HepG2 (cell line): ENCODE data around the gene UNG. TPM values are rescaled to one million over a fixed set of nuclear protein-coding genes. Genes with fewer than 3 reads are reported as not detected.

Experiments
- CEBPB ChIP-seq: IDR thresholded peaks from 2 replicates; pipeline ENCODE4 v1.6.1; 2011; ENCODE audit warnings: low read depth, low read length, improper control_type of control experiment, borderline replicate concordance
- CREM ChIP-seq, 2 experiments: sonication (generic) in 1 of 2; formaldehyde crosslinking in 1 of 2; IDR thresholded peaks; 2 replicates each; pipeline versions ENCODE4 v1.4.0 to v1.6.1; 2016 to 2020; ENCODE audit warnings: antibody characterized with exemption in 1 of 2, mild to moderate bottlenecking in 1 of 2, missing genetic modification reagents in 1 of 2
- DR1 ChIP-seq: sonication (generic); formaldehyde crosslinking; IDR thresholded peaks from 2 replicates; pipeline ENCODE4 v1.8.0; 2021; ENCODE audit warnings: mild to moderate bottlenecking, missing genetic modification reagents, inconsistent platforms
- MTA1 ChIP-seq: sonication (generic); formaldehyde crosslinking; IDR thresholded peaks from 2 replicates; pipeline ENCODE4 v1.4.0; 2020; ENCODE audit warnings: missing genetic modification reagents, mild to moderate bottlenecking, borderline replicate concordance
- PRPF4 ChIP-seq: fragments of 200-400 bp; formaldehyde crosslinking; IDR thresholded peaks from 2 replicates; pipeline ENCODE4 v1.6.1; 2016; ENCODE audit warnings: low read length, low read depth; ENCODE audit not compliant: poor library complexity, severe bottlenecking
- TEAD2 ChIP-seq: sonication (generic); formaldehyde crosslinking; IDR thresholded peaks from 2 replicates; pipeline ENCODE4 v1.9.0; 2021; ENCODE audit warnings: missing genetic modification reagents
- ZC3H13 ChIP-seq: sonication (generic); formaldehyde crosslinking; IDR thresholded peaks from 2 replicates; pipeline ENCODE4 v1.8.1; 2023; ENCODE audit warnings: mild to moderate bottlenecking, missing genetic modification reagents, moderate library complexity
- ZIK1 ChIP-seq: sonication (generic); formaldehyde crosslinking; IDR thresholded peaks from 2 replicates; pipeline ENCODE4 v1.5.0; 2020; ENCODE audit warnings: mild to moderate bottlenecking, low read depth, missing genetic modification reagents, borderline replicate concordance
- ZNF3 ChIP-seq: IDR thresholded peaks from 2 replicates; pipeline ENCODE4 v1.7.0; 2017; ENCODE audit warnings: inconsistent platforms
- ZNF768 ChIP-seq: sonication (generic); formaldehyde crosslinking; IDR thresholded peaks from 2 replicates; pipeline ENCODE4 v1.4.0; 2020; ENCODE audit warnings: missing genetic modification reagents
- ZNF773 ChIP-seq: sonication (generic); formaldehyde crosslinking; IDR thresholded peaks from 2 replicates; pipeline ENCODE4 v1.4.0; 2020; ENCODE audit warnings: missing genetic modification reagents, borderline replicate concordance
- ZSCAN31 ChIP-seq: sonication (generic); formaldehyde crosslinking; IDR thresholded peaks from 2 replicates; pipeline ENCODE4 v1.5.0; 2020; ENCODE audit warnings: low read depth, mild to moderate bottlenecking, missing genetic modification reagents
- polyA plus RNA-seq, 8 experiments: library from polyadenylated mRNA; depleted of rRNA in 3 of 8; stranded (reverse) in 7 of 8; unstranded in 1 of 8; fragments of >200 nt; fragmentation: Illumina TruSeq in 4 of 8; extraction: Trizol in 4 of 8; gene quantifications; 2 replicates each; pipeline versions ENCODE4 v1.2.1 to v1.2.3, GENCODE V29; 2011 to 2016; ENCODE audit warnings: low read depth in 4 of 8, missing spikeins in 1 of 8, mixed read lengths in 1 of 8; ENCODE audit not compliant: insufficient read depth in 1 of 8
- total RNA-seq, 5 experiments: library from RNA; depleted of rRNA; stranded (reverse); fragments of >200 nt; fragmentation: Illumina TruSeq; extraction: Trizol; gene quantifications; 2 replicates each; pipeline ENCODE4 v1.2.3, GENCODE V29; 2016; ENCODE audit warnings: low read depth in 1 of 5
- TF ChIP-seq, protein P1 (sequence below): IDR thresholded peaks from 2 replicates; pipeline ENCODE4 v1.6.1; 2012; ENCODE audit warnings: low read length, improper control_type of control experiment
- TF ChIP-seq, protein P2 (sequence below): sonication (generic); formaldehyde crosslinking; IDR thresholded peaks from 2 replicates; pipeline ENCODE4 v1.4.0; 2020; ENCODE audit warnings: missing genetic modification reagents
- TF ChIP-seq, protein P3 (sequence below): IDR thresholded peaks from 2 replicates; pipeline ENCODE4 v1.6.1; 2016; ENCODE audit warnings: low read depth, missing genetic modification reagents, missing compliant biosample characterization
- TF ChIP-seq, protein P4 (sequence below): sonication (generic); formaldehyde crosslinking; IDR thresholded peaks from 2 replicates; pipeline ENCODE4 v1.4.0; 2020; ENCODE audit warnings: missing genetic modification reagents

UNG gene
- total and polyA plus RNA-seq, 2 of the 13 experiments (the other 11 are each of a cell fraction or from before 2014, with no cell fraction given) = 23.3 to 114 TPM

DNA sequence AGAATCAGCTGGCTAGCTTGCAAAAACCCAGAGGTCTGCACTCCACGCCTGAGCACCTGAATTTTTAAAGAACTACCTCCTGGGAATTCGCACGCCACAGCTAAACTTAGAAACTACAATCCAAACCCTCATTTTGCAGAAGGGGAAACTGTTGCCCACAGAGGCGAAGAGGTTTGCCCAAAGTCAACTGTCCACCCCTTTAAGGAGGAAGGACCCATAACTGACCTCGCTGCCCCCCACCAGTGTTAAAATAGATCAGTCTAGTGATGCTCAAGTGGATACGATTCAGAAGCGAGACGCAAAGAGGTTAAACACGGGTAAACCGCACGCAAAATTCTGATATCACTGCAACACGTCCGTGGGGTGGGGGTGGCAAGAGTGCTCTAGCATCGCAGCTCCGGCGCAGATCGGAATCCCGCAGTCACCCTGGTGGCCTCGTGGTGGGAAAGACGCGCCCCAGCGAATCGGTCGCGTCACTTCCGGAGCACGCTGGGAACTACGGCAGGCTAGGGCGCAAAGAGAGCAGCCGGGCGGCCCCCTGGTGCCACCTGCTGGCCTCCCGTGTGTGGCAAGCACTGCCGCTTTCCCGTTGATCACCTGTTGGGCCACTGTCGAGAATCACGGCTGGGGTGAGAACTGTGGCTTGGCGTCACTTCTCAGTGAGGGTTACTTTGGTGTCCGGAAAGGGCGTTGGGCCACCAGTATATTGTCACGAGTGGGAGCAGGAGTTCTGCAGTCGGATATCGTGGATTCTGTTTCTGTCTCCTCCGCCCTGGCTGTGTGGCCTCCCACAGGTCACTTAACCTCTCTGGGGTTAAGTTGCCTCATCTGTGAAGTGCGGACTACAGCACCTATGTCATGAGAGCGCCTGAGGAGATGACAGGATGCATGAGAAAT is 4.1 kb upstream of the UNG start, which contains the start of gene ALKBH2 (continued):
- TF ChIP-seq CREM (IDR thresholded peaks at IDR 0.05) (peak; percentile 93), CREM (CRISPR knock-in tag; IDR thresholded peaks at IDR 0.05) (peak; percentile 52; the same call in 1 of the 2 replicates), CEBPB (no peak), TEAD2 (CRISPR knock-in tag) (peak; percentile 86; the same call in 1 of the 2 replicates), ZC3H13 (CRISPR knock-in tag) (peak; percentile 93), PRPF4 (no peak), ZNF768 (CRISPR knock-in tag) (peak; percentile 99), MTA1 (CRISPR knock-in tag) (peak; percentile 73; the same call in 1 of the 2 replicates), ZNF3 (CRISPR knock-in tag) (no peak), ZSCAN31 (CRISPR knock-in tag) (peak; percentile 89), ZIK1 (CRISPR knock-in tag) (peak; percentile 94), DR1 (CRISPR knock-in tag) (0 out of 2 replicates have a peak, but pooled peaks have one; percentile 38), ZNF773 (CRISPR knock-in tag) (peak; percentile 27; the same call in 1 of the 2 replicates)
- TF ChIP-seq, protein P1, sequence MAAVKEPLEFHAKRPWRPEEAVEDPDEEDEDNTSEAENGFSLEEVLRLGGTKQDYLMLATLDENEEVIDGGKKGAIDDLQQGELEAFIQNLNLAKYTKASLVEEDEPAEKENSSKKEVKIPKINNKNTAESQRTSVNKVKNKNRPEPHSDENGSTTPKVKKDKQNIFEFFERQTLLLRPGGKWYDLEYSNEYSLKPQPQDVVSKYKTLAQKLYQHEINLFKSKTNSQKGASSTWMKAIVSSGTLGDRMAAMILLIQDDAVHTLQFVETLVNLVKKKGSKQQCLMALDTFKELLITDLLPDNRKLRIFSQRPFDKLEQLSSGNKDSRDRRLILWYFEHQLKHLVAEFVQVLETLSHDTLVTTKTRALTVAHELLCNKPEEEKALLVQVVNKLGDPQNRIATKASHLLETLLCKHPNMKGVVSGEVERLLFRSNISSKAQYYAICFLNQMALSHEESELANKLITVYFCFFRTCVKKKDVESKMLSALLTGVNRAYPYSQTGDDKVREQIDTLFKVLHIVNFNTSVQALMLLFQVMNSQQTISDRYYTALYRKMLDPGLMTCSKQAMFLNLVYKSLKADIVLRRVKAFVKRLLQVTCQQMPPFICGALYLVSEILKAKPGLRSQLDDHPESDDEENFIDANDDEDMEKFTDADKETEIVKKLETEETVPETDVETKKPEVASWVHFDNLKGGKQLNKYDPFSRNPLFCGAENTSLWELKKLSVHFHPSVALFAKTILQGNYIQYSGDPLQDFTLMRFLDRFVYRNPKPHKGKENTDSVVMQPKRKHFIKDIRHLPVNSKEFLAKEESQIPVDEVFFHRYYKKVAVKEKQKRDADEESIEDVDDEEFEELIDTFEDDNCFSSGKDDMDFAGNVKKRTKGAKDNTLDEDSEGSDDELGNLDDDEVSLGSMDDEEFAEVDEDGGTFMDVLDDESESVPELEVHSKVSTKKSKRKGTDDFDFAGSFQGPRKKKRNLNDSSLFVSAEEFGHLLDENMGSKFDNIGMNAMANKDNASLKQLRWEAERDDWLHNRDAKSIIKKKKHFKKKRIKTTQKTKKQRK = no peak
- TF ChIP-seq, protein P2, sequence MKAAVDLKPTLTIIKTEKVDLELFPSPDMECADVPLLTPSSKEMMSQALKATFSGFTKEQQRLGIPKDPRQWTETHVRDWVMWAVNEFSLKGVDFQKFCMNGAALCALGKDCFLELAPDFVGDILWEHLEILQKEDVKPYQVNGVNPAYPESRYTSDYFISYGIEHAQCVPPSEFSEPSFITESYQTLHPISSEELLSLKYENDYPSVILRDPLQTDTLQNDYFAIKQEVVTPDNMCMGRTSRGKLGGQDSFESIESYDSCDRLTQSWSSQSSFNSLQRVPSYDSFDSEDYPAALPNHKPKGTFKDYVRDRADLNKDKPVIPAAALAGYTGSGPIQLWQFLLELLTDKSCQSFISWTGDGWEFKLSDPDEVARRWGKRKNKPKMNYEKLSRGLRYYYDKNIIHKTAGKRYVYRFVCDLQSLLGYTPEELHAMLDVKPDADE (CRISPR knock-in tag) = peak; percentile 79; the same call in 1 of the 2 replicates
- TF ChIP-seq, protein P3, sequence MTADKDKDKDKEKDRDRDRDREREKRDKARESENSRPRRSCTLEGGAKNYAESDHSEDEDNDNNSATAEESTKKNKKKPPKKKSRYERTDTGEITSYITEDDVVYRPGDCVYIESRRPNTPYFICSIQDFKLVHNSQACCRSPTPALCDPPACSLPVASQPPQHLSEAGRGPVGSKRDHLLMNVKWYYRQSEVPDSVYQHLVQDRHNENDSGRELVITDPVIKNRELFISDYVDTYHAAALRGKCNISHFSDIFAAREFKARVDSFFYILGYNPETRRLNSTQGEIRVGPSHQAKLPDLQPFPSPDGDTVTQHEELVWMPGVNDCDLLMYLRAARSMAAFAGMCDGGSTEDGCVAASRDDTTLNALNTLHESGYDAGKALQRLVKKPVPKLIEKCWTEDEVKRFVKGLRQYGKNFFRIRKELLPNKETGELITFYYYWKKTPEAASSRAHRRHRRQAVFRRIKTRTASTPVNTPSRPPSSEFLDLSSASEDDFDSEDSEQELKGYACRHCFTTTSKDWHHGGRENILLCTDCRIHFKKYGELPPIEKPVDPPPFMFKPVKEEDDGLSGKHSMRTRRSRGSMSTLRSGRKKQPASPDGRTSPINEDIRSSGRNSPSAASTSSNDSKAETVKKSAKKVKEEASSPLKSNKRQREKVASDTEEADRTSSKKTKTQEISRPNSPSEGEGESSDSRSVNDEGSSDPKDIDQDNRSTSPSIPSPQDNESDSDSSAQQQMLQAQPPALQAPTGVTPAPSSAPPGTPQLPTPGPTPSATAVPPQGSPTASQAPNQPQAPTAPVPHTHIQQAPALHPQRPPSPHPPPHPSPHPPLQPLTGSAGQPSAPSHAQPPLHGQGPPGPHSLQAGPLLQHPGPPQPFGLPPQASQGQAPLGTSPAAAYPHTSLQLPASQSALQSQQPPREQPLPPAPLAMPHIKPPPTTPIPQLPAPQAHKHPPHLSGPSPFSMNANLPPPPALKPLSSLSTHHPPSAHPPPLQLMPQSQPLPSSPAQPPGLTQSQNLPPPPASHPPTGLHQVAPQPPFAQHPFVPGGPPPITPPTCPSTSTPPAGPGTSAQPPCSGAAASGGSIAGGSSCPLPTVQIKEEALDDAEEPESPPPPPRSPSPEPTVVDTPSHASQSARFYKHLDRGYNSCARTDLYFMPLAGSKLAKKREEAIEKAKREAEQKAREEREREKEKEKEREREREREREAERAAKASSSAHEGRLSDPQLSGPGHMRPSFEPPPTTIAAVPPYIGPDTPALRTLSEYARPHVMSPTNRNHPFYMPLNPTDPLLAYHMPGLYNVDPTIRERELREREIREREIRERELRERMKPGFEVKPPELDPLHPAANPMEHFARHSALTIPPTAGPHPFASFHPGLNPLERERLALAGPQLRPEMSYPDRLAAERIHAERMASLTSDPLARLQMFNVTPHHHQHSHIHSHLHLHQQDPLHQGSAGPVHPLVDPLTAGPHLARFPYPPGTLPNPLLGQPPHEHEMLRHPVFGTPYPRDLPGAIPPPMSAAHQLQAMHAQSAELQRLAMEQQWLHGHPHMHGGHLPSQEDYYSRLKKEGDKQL (CRISPR knock-in tag) = peak; percentile 73; the same call in 1 of the 2 replicates
- TF ChIP-seq, protein P4, sequence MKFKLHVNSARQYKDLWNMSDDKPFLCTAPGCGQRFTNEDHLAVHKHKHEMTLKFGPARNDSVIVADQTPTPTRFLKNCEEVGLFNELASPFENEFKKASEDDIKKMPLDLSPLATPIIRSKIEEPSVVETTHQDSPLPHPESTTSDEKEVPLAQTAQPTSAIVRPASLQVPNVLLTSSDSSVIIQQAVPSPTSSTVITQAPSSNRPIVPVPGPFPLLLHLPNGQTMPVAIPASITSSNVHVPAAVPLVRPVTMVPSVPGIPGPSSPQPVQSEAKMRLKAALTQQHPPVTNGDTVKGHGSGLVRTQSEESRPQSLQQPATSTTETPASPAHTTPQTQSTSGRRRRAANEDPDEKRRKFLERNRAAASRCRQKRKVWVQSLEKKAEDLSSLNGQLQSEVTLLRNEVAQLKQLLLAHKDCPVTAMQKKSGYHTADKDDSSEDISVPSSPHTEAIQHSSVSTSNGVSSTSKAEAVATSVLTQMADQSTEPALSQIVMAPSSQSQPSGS (CRISPR knock-in tag) = peak; percentile 93
